GM06990 (cell line): ENCODE results near the gene LRRC26.

Source experiments
- DNase-seq: peaks from one replicate; pipeline ENCODE4 v3.0.0-alpha.2; 2011; ENCODE audit not compliant: insufficient read length; ENCODE audit errors: extremely low read depth
- H3K27me3 ChIP-seq: replicated peaks from 2 replicates; pipeline ENCODE4 v1.6.0; 2011; ENCODE audit warnings: low read length; ENCODE audit not compliant: control insufficient read depth, insufficient read depth
- H3K36me3 ChIP-seq: 2 replicates; pipeline ENCODE4 v1.5.1; 2011; ENCODE audit warnings: low read length; ENCODE audit not compliant: control insufficient read depth, insufficient read depth
- H3K4me3 ChIP-seq: replicated peaks from 2 replicates; pipeline ENCODE4 v1.5.1; 2011; ENCODE audit warnings: low read depth, mild to moderate bottlenecking, control low read depth, low read length
- TF ChIP-seq, protein P1 (sequence below): IDR thresholded peaks from 2 replicates; pipeline ENCODE4 v1.5.1; 2011; ENCODE audit warnings: low read length, control low read depth, mild to moderate bottlenecking, inconsistent platforms; ENCODE audit not compliant: insufficient read depth, poor library complexity, severe bottlenecking

Gene LRRC26

DNA sequence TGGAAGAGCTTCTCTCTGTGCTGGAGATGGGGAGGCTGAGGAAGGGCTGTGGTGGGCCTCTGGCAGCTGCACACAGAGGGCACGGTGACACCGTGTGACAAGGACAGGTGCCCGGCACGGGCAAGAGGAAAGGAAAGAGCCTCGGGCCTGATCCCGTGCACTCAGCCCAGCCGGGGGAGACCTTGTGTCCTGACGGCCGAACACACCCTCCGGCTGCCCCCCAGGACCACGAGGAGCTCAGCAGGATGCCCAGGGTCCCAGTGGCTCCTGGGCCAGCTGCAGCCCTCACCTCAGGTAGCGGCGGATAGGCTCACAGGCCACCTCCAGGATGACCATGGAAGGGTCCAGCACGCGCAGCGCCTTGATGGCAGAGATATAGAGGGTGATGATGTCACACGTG is 13.0 kb upstream of the LRRC26 start:
- TF ChIP-seq, protein P1, sequence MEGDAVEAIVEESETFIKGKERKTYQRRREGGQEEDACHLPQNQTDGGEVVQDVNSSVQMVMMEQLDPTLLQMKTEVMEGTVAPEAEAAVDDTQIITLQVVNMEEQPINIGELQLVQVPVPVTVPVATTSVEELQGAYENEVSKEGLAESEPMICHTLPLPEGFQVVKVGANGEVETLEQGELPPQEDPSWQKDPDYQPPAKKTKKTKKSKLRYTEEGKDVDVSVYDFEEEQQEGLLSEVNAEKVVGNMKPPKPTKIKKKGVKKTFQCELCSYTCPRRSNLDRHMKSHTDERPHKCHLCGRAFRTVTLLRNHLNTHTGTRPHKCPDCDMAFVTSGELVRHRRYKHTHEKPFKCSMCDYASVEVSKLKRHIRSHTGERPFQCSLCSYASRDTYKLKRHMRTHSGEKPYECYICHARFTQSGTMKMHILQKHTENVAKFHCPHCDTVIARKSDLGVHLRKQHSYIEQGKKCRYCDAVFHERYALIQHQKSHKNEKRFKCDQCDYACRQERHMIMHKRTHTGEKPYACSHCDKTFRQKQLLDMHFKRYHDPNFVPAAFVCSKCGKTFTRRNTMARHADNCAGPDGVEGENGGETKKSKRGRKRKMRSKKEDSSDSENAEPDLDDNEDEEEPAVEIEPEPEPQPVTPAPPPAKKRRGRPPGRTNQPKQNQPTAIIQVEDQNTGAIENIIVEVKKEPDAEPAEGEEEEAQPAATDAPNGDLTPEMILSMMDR, result no peak
- no peaks in the 10 kb centered on the region for H3K27me3 ChIP-seq
- DNase-seq, result no peak
- peaks cover 43% of the 10 kb centered on the region for H3K36me3 ChIP-seq
- no peak overlapping the region for H3K4me3 ChIP-seq

- Histone ChIP-seq H3K4me3 (no peak overlapping the region), H3K36me3 (peaks cover 40% of the 10 kb centered on the region), H3K27me3 (no peaks in the 10 kb centered on the region)
- TF ChIP-seq, protein P1, result no peak
- no peak for DNase-seq
These were observed 11.8 kb upstream of the LRRC26 start for GRCh38 chr9:137181680-137182079.

GRCh38 chr9:137180491-137180890 is 10.6 kb upstream of the LRRC26 start:
- peaks cover 38% of the 10 kb centered on the region for H3K36me3 ChIP-seq
- TF ChIP-seq, protein P1, result no peak

DNA sequence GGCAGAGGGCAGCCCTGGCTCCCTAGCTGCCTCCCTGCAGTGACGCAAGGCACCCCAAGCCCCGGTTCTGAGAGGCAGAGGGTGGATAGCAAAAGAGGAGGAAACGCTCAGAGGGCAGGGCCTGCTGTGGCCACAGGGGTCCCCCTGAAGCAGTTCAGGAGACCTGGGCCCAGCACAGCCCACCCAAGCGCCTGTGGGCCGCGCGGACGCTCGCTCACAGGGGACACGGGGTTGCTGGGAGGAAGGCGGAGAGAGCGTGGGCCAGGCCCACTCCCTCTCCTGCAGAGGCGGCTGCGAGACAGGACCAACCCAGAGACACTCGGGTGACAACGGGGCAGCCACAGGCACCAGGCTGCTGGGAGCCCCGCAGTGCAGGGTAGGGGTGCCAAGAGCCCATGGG is 9.9 kb upstream of the LRRC26 start:
- H3K27me3 ChIP-seq, result no peaks in the 10 kb centered on the region
- DNase-seq, result no peak
- peaks cover 37% of the 10 kb centered on the region for H3K36me3 ChIP-seq
- H3K4me3 ChIP-seq, result no peak overlapping the region
- TF ChIP-seq, protein P1, result no peak

More at GRCh38 chr9:137180491-137180890, 10.6 kb upstream of the LRRC26 start:
- no peak for DNase-seq
- Histone ChIP-seq H3K4me3 (no peak overlapping the region), H3K27me3 (no peaks in the 10 kb centered on the region)

DNA sequence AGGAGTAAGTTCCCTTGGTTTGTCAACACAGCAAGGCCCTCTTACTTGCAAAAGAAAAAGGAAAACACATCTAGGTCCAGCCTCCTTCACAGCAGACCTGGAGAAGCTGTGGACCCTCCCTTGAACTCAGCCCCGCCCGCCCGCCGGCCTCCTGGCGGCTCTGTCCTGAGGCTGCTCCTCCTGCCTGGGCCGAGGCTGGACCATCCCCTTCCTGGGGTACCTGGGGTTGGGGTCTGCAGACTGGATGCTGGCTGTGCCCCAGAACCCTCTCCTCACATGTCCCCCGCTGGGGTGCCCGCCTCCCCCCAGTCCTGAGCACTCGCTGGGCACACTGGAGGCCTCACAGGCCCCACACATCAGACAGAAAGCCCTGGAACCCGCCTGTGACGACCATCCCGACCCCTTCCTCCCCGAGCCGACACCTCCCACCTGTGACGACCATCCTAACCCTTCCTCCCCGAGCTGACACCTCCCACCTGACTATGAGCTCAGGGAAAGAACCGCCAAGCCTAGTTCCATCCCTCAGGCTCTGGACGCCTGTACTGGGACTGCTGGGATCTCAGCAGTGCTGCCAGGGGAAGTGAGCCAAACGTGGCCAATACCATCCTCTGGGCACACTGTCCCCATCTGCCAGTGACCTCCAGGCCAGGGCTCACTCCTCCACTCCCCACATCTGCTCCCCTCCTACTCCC is 9.2 kb upstream of the LRRC26 start:
- TF ChIP-seq, protein P1, result no peak

More for the DNA sequence above, 9.2 kb upstream of the LRRC26 start:
- Histone ChIP-seq H3K36me3 (peaks cover 30% of the 10 kb centered on the region), H3K27me3 (no peaks in the 10 kb centered on the region), H3K4me3 (no peak overlapping the region)
- no peak for DNase-seq
